CD4-positive, alpha-beta memory T cell (primary cell): Measurements from ENCODE around the gene PHACTR3. TPM values are rescaled to one million over a fixed set of nuclear protein-coding genes. Genes with fewer than 3 reads are reported as not detected.

Source experiments
- CTCF ChIA-PET: fragments of 350-600 bp; sonication (Branson Sonifier 250); formaldehyde crosslinking; loops from one replicate; lab custom pipeline; 2021; ENCODE audit warnings: inconsistent platforms; ENCODE audit not compliant: partially characterized antibody; lab: Charles Lee
- POLR2A ChIA-PET: fragments of 350-600 bp; sonication (Branson Sonifier 250); formaldehyde crosslinking; loops from one replicate; lab custom pipeline; 2021; ENCODE audit not compliant: partially characterized antibody; lab: Charles Lee
- DNase-seq, 5 donors: peaks; one replicate each; pipeline versions ENCODE4 v3.0.0 to v3.0.0-alpha.2; 2020 to 2022; ENCODE audit warnings: mixed read lengths in 1 of 5
- H3K27ac ChIP-seq: one replicate; pipeline ENCODE4 v1.7.0; 2013; ENCODE audit warnings: low read depth, low read length
- H3K27me3 ChIP-seq: 2 replicates; pipeline ENCODE4 v1.7.0; 2013; ENCODE audit warnings: mild to moderate bottlenecking, low read length, moderate library complexity; ENCODE audit not compliant: insufficient read depth
- H3K36me3 ChIP-seq: 2 replicates; pipeline ENCODE4 v1.7.0; 2013; ENCODE audit warnings: mild to moderate bottlenecking, low read length, moderate library complexity; ENCODE audit not compliant: insufficient read depth
- H3K4me1 ChIP-seq: 2 replicates; pipeline ENCODE4 v1.7.0; 2013; ENCODE audit warnings: mild to moderate bottlenecking, low read length, moderate library complexity; ENCODE audit not compliant: insufficient read depth
- H3K4me3 ChIP-seq, 2 donors: one replicate each; pipeline ENCODE4 v1.7.0; 2013; ENCODE audit warnings: low read length in 2 of 2, mild to moderate bottlenecking in 1 of 2
- H3K9me3 ChIP-seq, 2 donors: one replicate each; pipeline ENCODE4 v1.7.0; 2013; ENCODE audit warnings: low read length in 2 of 2, control low read depth in 1 of 2; ENCODE audit not compliant: control insufficient read depth in 1 of 2
- H3K27ac Mint-ChIP-seq, 7 donors: one replicate each; pipeline ENCODE4 v1.8.0; 2020 to 2021; ENCODE audit warnings: mixed read lengths in 7 of 7, mild to moderate bottlenecking in 6 of 7, inconsistent platforms in 3 of 7, moderate library complexity in 3 of 7
- H3K27me3 Mint-ChIP-seq, 2 donors: one replicate each; pipeline ENCODE4 v1.8.0; 2020 to 2021; ENCODE audit warnings: mixed read lengths in 2 of 2
- H3K36me3 Mint-ChIP-seq, 2 donors: one replicate each; pipeline ENCODE4 v1.8.0; 2020 to 2021; ENCODE audit warnings: mixed read lengths in 2 of 2, inconsistent platforms in 1 of 2, mild to moderate bottlenecking in 1 of 2
- H3K4me1 Mint-ChIP-seq, 4 donors: one replicate each; pipeline ENCODE4 v1.8.0; 2020 to 2021; ENCODE audit warnings: mixed read lengths in 4 of 4, mild to moderate bottlenecking in 1 of 4
- H3K4me3 Mint-ChIP-seq, 8 donors: one replicate each; pipeline ENCODE4 v1.8.0; 2020 to 2021; ENCODE audit warnings: mixed read lengths in 8 of 8, mild to moderate bottlenecking in 7 of 8, moderate library complexity in 6 of 8, inconsistent platforms in 3 of 8
- H3K9me3 Mint-ChIP-seq, 8 donors: one replicate each; pipeline ENCODE4 v1.8.0; 2020 to 2021; ENCODE audit warnings: mixed read lengths in 8 of 8, mild to moderate bottlenecking in 5 of 8, inconsistent platforms in 3 of 8, moderate library complexity in 1 of 8
- intact Hi-C: fragments of 100-400 bp; cut with micrococcal nuclease; formaldehyde crosslinking; loops from one replicate; pipeline ENCODE4 v1.15.1; 2023
- polyA plus RNA-seq, 2 donors: library from polyadenylated mRNA; unstranded; fragments of 300-500 nt; fragmentation: Illumina TruSeq; gene quantifications; one replicate each; pipeline ENCODE4 v1.2.3, GENCODE V29; 2021
- total RNA-seq, 2 experiments: library from RNA; stranded (reverse); gene quantifications; one replicate each; pipeline ENCODE4 v1.2.3, GENCODE V29; 2021

PHACTR3 gene
- total and polyA plus RNA-seq, 4 experiments from 2014 or later = not detected

DNA sequence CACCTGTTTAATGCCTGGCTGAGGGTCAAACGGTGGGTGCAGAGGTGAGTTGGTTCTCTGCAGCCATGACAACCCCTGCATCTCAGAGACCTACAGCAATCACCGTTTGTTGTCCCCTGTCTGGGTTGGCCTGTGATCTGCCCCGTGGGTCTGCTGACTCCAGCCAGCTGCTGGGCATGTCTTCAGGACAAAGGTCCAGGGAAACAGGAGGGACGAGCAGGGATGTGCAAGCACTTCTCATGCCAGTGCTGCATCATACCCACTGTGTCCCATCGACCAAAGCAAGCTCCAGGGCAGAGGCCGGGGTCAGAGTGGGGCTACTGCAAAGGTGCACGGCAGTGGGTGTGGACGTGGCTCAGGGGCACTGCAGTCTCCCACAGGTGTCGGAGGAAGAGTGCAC is 150.2 kb downstream of the PHACTR3 start:
- no peak for DNase-seq
- H3K4me1 Mint-ChIP-seq = no peaks in the 10 kb centered on the region
- intact Hi-C loops = no loop called here
- ChIA-PET CTCF (no interaction called here), POLR2A (no interaction called here)
- H3K27me3 Mint-ChIP-seq = peaks cover 2 to 13% of the 10 kb centered on the region in 2 donors
- no peak overlapping the region for H3K4me3 ChIP-seq
- no peaks in the 10 kb centered on the region for H3K36me3 Mint-ChIP-seq
- H3K27ac Mint-ChIP-seq = no peak overlapping the region
- no peak overlapping the region for H3K4me3 Mint-ChIP-seq
- H3K27me3 ChIP-seq = no peaks in the 10 kb centered on the region
- H3K4me1 ChIP-seq = no peaks in the 10 kb centered on the region
- no peaks in the 10 kb centered on the region for H3K9me3 ChIP-seq
- H3K27ac ChIP-seq = no peak overlapping the region
- no peaks in the 10 kb centered on the region for H3K9me3 Mint-ChIP-seq
- no peaks in the 10 kb centered on the region for H3K36me3 ChIP-seq

DNA sequence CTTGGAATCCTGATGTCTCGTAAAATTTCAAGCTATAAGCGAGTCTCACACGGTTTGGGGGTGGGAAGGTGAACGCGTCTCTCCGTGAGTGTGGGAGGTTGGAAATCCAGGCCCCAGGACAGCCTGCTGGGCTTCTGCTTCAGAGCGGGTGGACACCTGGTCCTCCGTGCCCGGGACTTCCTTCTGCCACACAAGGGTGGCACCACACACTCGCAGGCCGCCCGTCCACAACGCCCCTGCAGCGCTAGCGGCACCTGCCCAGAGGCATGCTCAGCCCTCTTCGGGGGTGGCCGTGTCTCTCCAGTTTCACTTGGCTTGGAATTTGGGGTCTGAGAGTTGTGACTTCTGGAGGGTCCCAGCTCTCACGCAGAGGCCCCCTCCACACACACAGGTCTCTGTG is 151.9 kb downstream of the PHACTR3 start:
- H3K36me3 Mint-ChIP-seq = no peaks in the 10 kb centered on the region
- H3K27me3 Mint-ChIP-seq = peaks cover 2 to 11% of the 10 kb centered on the region in 2 donors
- H3K4me3 ChIP-seq = no peak overlapping the region
- H3K9me3 ChIP-seq = no peaks in the 10 kb centered on the region
- intact Hi-C loops = no loop called here
- no peaks in the 10 kb centered on the region for H3K4me1 ChIP-seq
- DNase-seq = no peak
- H3K36me3 ChIP-seq = no peaks in the 10 kb centered on the region
- H3K27ac Mint-ChIP-seq = no peak overlapping the region
- POLR2A ChIA-PET = no interaction called here
- CTCF ChIA-PET = no interaction called here
- no peaks in the 10 kb centered on the region for H3K4me1 Mint-ChIP-seq
- no peak overlapping the region for H3K4me3 Mint-ChIP-seq
- no peaks in the 10 kb centered on the region for H3K9me3 Mint-ChIP-seq
- no peaks in the 10 kb centered on the region for H3K27me3 ChIP-seq
- H3K27ac ChIP-seq = no peak overlapping the region

GRCh38 chr20:59764037-59764436 is 159.7 kb downstream of the PHACTR3 start:
- H3K27ac ChIP-seq = no peak overlapping the region
- no peaks in the 10 kb centered on the region for H3K4me1 Mint-ChIP-seq
- H3K27ac Mint-ChIP-seq = no peak overlapping the region
- H3K9me3 ChIP-seq = no peaks in the 10 kb centered on the region
- no peaks in the 10 kb centered on the region for H3K27me3 Mint-ChIP-seq
- no peaks in the 10 kb centered on the region for H3K27me3 ChIP-seq
- no peak overlapping the region for H3K4me3 Mint-ChIP-seq
- intact Hi-C loops = no loop called here
- no peaks in the 10 kb centered on the region for H3K4me1 ChIP-seq
- no peaks in the 10 kb centered on the region for H3K36me3 Mint-ChIP-seq
- peaks cover 0 to 5% (median under 1%) of the 10 kb centered on the region in 8 donors for H3K9me3 Mint-ChIP-seq
- ChIA-PET POLR2A (no interaction called here), CTCF (no interaction called here)
- no peaks in the 10 kb centered on the region for H3K36me3 ChIP-seq
- H3K4me3 ChIP-seq = no peak overlapping the region
- DNase-seq = no peak

DNA sequence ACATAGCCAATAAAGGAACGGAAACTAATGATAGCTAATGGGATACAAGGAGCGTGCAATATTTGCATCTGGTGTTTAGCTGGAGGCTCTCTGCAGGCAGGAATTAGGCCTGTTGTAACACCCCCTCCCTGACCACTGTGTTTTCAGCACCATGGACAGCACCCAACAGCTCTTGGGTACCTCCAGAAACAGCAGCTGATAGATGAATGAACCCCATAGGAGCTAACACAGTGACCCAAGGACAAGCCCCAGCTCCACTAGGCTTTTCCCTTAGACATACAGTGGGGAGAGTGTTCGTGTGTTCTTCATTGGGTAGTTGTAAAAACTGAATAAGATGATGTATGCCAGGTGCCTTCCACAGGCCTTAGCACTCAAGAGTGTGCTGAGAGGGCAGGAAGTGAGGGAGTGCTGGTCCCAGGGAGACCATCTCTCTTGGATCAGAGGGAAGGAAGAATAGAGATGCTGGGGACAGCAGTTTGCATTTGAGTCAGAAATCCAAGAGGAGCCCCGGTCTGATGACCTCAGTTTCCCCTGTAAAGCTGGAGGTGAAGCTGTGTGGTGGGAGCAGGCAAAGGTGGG is 161.3 kb downstream of the PHACTR3 start:
- no peak overlapping the region for H3K27ac ChIP-seq
- no peaks in the 10 kb centered on the region for H3K4me1 ChIP-seq
- H3K4me3 ChIP-seq = no peak overlapping the region
- H3K36me3 Mint-ChIP-seq = no peaks in the 10 kb centered on the region
- H3K9me3 Mint-ChIP-seq = peaks cover 0 to 5% (median under 1%) of the 10 kb centered on the region in 8 donors
- H3K36me3 ChIP-seq = no peaks in the 10 kb centered on the region
- no peak overlapping the region for H3K27ac Mint-ChIP-seq
- peak in 2 of 5 donors; percentile 2 to 5 for DNase-seq
- ChIA-PET CTCF (no interaction called here), POLR2A (no interaction called here)
- intact Hi-C loops = no loop called here
- no peaks in the 10 kb centered on the region for H3K27me3 Mint-ChIP-seq
- H3K9me3 ChIP-seq = no peaks in the 10 kb centered on the region
- no peak overlapping the region for H3K4me3 Mint-ChIP-seq
- no peaks in the 10 kb centered on the region for H3K4me1 Mint-ChIP-seq
- H3K27me3 ChIP-seq = no peaks in the 10 kb centered on the region

DNA sequence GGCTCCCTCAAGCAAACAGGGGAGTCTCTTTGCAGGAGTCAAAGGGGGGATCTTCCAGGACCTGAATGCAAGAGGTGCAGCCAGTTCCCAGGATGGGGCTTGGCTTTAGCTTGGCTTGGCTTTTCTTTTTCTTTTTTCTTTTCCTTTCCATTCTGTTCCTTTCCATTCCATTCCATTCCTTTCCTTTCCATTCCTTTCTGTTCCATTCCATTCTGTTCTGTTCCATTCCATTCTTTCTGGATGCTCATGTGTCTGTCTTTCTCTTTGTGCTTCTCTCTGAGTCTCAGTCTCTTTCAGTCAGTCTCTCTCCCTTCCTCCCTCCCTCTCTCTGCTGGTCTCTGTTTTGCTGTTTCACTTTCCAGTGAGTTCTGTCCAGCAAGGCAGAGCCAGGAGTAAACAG is 163.3 kb downstream of the PHACTR3 start:
- no peaks in the 10 kb centered on the region for H3K36me3 Mint-ChIP-seq
- H3K4me3 ChIP-seq = no peak overlapping the region
- no peaks in the 10 kb centered on the region for H3K4me1 ChIP-seq
- intact Hi-C loops = no loop called here
- no peaks in the 10 kb centered on the region for H3K9me3 ChIP-seq
- no peak for DNase-seq
- no peak overlapping the region for H3K27ac Mint-ChIP-seq
- CTCF ChIA-PET = no interaction called here
- H3K9me3 Mint-ChIP-seq = peaks cover 0 to 4% (median under 1%) of the 10 kb centered on the region in 8 donors
- no peaks in the 10 kb centered on the region for H3K36me3 ChIP-seq
- H3K27ac ChIP-seq = no peak overlapping the region
- H3K27me3 ChIP-seq = no peaks in the 10 kb centered on the region
- H3K4me1 Mint-ChIP-seq = no peaks in the 10 kb centered on the region
- H3K27me3 Mint-ChIP-seq = peaks cover 0 to 2% of the 10 kb centered on the region in 2 donors
- POLR2A ChIA-PET = no interaction called here
- H3K4me3 Mint-ChIP-seq = no peak overlapping the region

GRCh38 chr20:59770270-59770669 is 165.9 kb downstream of the PHACTR3 start:
- CTCF ChIA-PET = no interaction called here

DNA sequence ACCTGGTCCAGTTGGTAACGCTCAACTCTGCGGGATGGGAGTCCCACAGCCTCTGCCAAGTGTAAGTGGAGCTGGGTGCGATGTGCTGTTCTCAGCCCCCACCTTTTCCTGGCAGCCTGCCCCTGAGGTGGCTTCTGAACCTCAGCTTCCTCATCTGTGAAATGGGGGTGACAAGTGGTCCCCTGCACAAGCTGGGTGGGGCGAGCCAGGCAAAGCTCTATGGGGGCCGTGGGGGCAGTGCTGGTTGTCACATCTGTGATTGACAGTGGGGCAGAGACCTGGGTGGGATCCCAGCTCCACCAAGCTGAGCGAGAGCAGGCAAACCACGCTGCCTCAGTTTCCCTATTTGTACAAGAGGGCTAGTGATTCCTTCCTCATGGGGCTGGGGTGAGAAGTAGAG is 166.5 kb downstream of the PHACTR3 start:
- Mint-ChIP-seq H3K27ac (no peak overlapping the region), H3K4me1 (no peaks in the 10 kb centered on the region), H3K9me3 (no peaks in the 10 kb centered on the region), H3K4me3 (no peak overlapping the region), H3K27me3 (peaks cover 0 to 3% of the 10 kb centered on the region in 2 donors), H3K36me3 (no peaks in the 10 kb centered on the region)
- CTCF ChIA-PET = no interaction called here
- Histone ChIP-seq H3K36me3 (no peaks in the 10 kb centered on the region), H3K27me3 (no peaks in the 10 kb centered on the region), H3K4me1 (no peaks in the 10 kb centered on the region), H3K9me3 (no peaks in the 10 kb centered on the region), H3K4me3 (no peak overlapping the region), H3K27ac (no peak overlapping the region)
- POLR2A ChIA-PET = no interaction called here
- DNase-seq = no peak
- intact Hi-C loops = no loop called here

More at GRCh38 chr20:59770270-59770669, 165.9 kb downstream of the PHACTR3 start:
- intact Hi-C loops = no loop called here
- no peaks in the 10 kb centered on the region for H3K4me1 Mint-ChIP-seq
- no peaks in the 10 kb centered on the region for H3K9me3 ChIP-seq
- POLR2A ChIA-PET = no interaction called here
- H3K4me1 ChIP-seq = no peaks in the 10 kb centered on the region
- H3K9me3 Mint-ChIP-seq = peaks cover 0 to 2% (median 0%) of the 10 kb centered on the region in 8 donors
- no peak overlapping the region for H3K27ac ChIP-seq
- no peak overlapping the region for H3K4me3 Mint-ChIP-seq
- no peaks in the 10 kb centered on the region for H3K36me3 ChIP-seq
- no peak overlapping the region for H3K4me3 ChIP-seq
- H3K27ac Mint-ChIP-seq = no peak overlapping the region
- H3K27me3 Mint-ChIP-seq = peaks cover 0 to 3% of the 10 kb centered on the region in 2 donors
- H3K36me3 Mint-ChIP-seq = no peaks in the 10 kb centered on the region
- no peak for DNase-seq
- no peaks in the 10 kb centered on the region for H3K27me3 ChIP-seq
